DMS 273 (cell line): Measurements from ENCODE around the gene CERS6.
A peak's percentile ranks its signal among the peaks of the same experiment; 100 is the strongest.
"Not testable (repeated sequence)": the region's sequence is repeated elsewhere in the genome, so short reads cannot be mapped to it uniquely, and the experiment has no call there.

Experiments
- DNase-seq: peaks from one replicate; lab custom pipeline; 2025; ENCODE audit not compliant: unreplicated experiment; lab: John Stamatoyannopoulos, UW

The CERS6 gene

GRCh38 chr2:168753765-168754329, 297.8 kb downstream of the CERS6 start:
- DNase-seq, result no peak

DNA sequence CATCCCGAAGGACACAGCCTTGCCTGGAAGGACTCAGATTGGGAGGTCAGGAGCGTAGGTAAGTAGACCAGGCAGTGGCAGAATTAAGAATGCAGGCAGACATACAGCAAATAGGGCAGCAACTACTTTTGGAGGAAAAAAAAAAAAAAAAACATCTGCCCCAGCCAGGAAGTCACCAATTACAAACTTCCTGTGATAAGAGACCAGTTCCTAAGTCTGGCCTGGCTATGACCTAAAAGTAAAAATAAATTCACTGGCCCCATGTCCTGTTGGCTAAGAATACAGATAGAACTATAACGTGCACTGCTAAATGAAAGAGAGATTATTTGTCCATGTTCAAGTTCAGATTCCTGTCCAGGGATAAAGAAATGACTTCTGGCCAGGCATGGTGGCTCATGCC, 301.2 kb downstream of the CERS6 start:
- no peak for DNase-seq

DNA sequence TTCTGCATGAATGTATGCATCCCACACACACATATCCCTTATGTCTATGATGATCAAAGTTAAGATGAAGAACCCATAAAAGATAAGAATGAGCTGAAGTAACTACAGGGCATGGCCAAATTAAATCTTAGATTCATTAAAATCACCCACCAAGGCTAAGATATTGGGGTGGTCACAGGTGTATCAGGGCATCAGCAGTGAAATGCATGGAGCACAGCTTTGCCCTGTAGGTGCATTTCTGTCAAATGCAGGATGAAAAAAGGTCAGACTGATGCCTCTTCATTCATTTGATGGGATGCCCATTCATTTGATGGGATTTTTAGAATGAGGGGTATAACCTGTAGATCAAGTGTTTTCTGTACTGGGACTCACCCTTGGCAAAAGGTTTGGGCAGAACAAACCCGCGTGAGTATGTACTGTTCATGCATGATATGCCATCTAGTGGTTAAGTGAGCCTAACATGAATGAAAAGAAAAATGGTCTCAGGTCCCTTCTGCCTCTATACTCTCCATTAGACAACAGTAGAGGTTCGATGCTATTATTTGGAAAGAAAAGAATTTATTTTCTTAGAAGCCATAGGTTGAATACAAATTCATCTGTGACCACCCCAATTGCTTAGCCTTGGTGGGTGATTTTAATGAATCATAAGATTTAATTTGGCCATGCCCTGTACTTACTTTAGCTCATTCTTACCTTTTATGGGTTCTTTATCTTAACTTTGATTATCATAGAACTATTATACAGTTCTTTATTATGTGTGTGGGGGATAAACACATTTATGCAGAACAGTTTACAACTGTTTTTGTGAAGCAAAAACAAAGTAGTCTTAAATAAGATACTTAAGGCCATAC, 303.1 kb downstream of the CERS6 start:
- peak; percentile 70 for DNase-seq

DNA sequence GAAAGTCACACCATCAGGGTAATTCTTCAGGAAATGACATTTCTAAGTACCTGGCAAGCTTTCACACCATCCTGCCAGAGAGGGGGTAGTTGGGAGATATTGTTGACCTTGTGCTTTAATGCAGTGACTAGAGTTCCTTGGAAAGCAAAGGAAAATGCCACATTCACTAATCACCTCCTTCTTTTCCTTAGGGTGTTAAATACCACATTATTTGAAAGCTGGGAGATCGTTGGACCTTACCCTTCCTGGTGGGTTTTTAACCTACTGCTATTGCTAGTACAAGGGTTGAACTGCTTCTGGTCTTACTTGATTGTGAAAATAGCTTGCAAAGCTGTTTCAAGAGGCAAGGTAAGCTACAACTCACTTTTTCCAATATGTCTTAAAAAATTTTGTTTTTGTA, 309.3 kb downstream of the CERS6 start:
- no peak for DNase-seq

- no peak for DNase-seq
These were observed 310.5 kb downstream of the CERS6 start for GRCh38 chr2:168766600-168766999.

GRCh38 chr2:168767258-168767657, 311.2 kb downstream of the CERS6 start:
- no peak for DNase-seq

DNA sequence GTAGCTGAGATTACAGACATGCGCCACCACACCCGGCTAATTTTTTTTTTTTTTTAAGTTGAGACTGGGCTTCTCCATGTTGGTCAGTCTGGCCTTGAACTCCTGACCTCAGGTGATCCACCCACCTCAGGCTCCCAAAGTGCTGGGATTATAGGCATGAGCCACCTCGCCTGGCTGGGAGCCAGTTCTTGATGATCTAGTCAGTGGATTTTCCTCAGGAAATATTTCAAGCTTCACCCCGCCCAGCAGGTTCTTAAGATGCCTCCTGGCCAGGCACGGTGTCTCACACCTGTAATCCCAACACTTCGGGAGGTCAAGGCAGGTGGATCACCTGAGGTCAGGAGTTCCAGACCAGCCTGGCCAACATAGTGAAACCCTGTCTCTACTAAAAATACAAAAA, 312.3 kb downstream of the CERS6 start:
- DNase-seq, result not testable (repeated sequence)

GRCh38 chr2:168770796-168771195, 314.7 kb downstream of the CERS6 start:
- no peak for DNase-seq

DNA sequence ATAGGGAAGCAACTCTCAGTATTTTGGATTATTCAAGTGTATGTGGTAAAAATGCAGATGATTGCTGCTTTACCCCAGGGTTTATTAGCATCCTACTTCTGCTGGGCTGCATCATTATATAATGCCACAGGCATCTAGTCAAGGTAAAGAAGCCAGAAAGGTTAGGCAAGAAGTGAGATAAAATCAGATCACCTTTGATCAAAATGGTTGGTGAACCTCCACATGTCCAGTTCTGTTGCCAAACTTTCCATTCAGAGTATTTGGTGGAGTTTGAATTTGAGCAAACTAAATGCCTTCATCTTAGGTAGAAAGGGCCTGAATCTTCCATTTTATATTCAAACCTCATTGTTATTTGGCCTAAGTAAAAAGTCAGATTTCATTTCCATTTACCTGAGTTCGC, 316.6 kb downstream of the CERS6 start:
- DNase-seq, result no peak

DNA sequence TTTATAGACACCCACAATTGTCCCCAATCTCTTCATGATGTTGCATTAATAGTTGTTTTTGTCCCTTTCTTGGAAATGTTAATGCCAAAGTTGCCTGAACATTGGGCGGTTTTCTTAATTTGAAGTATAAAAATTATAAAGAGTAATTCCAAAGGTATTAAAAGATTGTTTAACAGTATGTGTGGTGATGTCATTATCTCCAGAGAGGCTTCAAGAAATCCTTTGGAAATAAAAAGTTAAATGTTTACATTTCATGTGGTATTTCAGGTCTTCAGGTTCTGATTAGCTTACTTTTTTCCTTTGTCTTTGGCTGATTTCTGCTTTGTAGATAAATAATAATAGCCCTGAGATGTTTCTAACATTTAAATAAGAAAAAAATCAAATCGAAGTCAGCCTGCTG, 317.1 kb downstream of the CERS6 start:
- DNase-seq, result no peak

GRCh38 chr2:168773719-168774521, 317.8 kb downstream of the CERS6 start:
- peak; percentile 80 for DNase-seq

- DNase-seq, result no peak
These were observed 319.8 kb downstream of the CERS6 start for GRCh38 chr2:168775837-168776236.

GRCh38 chr2:168780669-168781071, 324.6 kb downstream of the CERS6 start:
- DNase-seq, result no peak

DNA sequence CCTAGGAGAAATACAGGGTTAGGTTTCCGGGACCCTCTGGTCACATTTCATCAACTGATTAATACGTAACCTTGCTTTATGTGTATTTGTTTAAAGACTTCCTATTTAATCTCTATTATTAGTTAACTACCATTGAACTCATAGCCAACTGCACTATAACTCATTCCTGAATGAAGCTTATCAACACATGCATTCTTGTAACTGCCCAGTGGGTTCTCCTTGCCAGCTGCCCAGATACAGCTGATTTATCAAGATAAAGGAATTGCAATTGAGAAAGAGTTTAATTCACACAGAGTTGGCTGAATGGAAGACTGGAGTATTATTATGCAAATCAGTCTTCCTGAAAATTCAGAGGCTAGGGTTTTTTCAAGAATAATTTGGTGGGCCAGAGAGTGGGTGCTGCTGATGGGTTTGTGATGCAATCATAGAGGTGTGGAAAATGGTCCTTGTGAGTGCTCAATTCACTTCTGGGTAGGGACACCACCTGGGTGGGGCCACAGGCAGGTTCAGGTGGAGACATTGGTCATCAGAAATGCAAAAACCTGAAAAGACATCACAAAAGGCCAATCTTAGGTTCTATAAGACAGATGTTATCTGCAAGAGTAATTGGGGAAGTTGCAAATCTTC, 325.2 kb downstream of the CERS6 start:
- no peak for DNase-seq

DNA sequence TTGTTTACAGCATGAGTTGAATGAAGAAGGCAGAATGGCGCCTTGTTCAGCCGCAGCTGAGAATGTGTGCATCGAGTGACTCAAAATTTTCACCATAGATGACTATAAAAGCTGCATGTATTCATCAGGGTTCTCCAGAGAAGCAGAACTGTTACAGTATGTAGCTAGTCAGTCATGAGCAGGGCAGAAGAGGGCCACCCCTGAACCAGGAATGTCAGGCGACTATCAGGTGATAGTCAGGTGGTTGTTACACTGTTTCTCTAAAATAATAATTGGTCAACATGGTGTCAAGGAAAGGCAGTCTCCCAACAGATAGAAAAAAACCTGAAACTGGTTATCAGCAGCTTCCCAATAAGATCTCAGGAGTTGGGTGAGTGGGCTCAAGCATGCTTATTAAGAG, 326.2 kb downstream of the CERS6 start:
- no peak for DNase-seq

- no peak for DNase-seq
These were observed 328.9 kb downstream of the CERS6 start for GRCh38 chr2:168784993-168785392.

DNA sequence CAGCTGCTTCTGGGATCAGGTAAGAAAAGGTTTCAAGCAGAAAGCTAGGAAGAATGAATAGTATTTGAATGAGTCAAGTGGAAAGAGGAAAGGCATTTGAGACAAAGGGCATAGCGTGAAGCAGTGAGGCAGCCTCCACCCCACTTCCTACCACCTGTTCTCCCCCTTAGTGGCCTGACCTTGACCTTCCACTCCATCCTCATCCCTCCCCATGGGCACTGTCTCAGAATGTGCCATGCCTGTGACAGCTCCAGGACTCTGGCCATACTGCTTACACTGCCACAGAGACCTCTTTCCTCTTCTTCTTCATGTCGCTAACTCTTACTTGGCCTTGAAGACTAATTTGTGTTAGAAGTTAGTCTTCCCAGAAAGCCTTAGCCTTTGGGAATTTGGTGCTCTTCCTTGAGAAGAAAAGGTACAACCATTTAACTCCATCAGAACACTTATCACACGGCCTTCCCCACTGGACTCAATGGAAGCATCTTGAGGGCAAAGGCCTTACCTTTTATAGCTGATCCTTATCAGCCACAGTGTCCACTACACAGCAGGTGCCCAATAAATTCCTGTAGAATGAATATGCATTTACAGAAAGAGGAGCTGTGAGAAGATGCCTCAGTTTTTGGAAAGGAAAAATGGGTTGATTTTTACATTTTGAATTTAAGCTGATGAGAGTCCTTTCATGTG, 331.2 kb downstream of the CERS6 start:
- no peak for DNase-seq

DNA sequence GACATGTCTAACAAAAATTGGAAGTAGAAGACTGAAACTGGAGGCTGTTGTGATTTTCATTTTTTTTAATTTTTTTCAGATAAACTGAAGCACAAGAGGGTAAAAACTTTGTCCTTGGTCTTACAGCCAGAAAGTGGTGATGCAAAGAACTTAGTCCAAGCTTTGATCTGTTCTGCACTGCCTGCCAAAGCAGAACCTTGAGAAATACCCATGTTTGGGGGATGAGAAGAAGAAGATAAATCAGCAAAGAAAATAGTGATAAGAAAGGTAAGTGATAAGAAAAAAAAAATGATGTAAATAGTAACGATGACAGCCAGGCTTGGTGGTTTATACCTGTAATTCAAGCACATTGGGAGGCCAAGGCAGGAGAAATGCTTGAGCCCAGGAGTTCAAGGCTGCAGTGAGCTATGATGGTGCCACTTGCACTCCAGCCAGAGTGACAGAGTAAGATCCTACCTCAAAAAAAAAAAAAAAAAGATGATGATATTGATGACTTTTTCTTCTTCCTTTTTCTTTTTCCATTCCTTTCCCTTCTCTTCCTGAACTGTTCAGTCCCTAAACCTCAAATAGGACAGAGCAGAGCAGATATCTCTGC, 331.8 kb downstream of the CERS6 start:
- DNase-seq, result no peak

GRCh38 chr2:168789776-168790175, 333.7 kb downstream of the CERS6 start:
- no peak for DNase-seq

DNA sequence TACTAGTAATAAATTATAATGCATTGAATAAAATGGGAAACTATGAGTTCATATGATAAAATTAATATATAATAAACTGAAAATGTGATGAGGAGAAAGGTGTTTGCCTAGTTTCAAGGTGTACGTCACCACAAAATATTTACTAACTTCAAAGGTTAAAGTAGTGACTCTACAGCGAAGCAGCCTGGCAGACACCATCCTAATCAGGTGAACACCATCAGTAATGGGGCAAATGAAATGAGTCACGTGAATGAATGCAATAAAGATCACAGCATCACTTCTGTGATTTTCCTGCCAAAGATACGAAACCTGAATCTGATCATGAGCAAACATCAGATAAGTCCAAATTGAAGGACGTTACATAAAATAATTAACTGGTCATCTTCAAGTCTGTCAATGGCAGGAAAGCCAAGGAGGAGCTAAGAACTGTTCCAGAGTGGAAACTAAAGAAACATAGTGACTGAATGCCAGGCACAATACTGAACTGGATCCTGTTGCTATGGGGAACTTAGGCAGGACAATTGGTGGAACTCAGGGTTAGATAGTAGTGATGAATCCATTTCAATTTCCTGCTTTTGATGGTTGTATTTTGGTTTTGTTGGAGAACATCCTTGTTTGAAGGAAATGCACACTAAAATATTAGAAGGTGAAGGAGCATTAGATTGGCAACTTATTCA, 334.3 kb downstream of the CERS6 start:
- no peak for DNase-seq
